ENCODE data around the gene RSRC1.
"Not testable (repeated sequence)": the region's sequence is repeated elsewhere in the genome, so short reads cannot be mapped to it uniquely, and the experiment has no call there.

RSRC1 gene

GRCh38 chr3:158329696-158330441, 220.0 kb downstream of the RSRC1 start:
- not testable (repeated sequence) for H3K4me3 ChIP-seq (ENCODE audit: low read length); H3K4me1 ChIP-seq (ENCODE audit: control insufficient read depth, insufficient read depth, low read length); H3K9ac ChIP-seq (ENCODE audit: low read length); H3K36me3 ChIP-seq (ENCODE audit: control insufficient read depth, insufficient read depth, low read length); H3K27ac ChIP-seq (ENCODE audit: low read depth, low read length); H3K27me3 ChIP-seq (ENCODE audit: control insufficient read depth, insufficient read depth, low read length)

GRCh38 chr3:158330870-158331269, 221.0 kb downstream of the RSRC1 start:
- Histone ChIP-seq H3K9ac (ENCODE audit: low read length) (no peak overlapping the region), H3K27ac (ENCODE audit: low read depth, low read length) (no peak overlapping the region), H3K4me1 (ENCODE audit: control insufficient read depth, insufficient read depth, low read length) (no peaks in the 10 kb centered on the region), H3K27me3 (ENCODE audit: control insufficient read depth, insufficient read depth, low read length) (no peaks in the 10 kb centered on the region), H3K36me3 (ENCODE audit: control insufficient read depth, insufficient read depth, low read length) (no peaks in the 10 kb centered on the region), H3K4me3 (ENCODE audit: low read length) (no peak overlapping the region)

GRCh38 chr3:158333736-158334135, 223.8 kb downstream of the RSRC1 start:
- H3K9ac ChIP-seq (ENCODE audit: low read length) = no peak overlapping the region
- H3K4me3 ChIP-seq (ENCODE audit: low read length) = no peak overlapping the region
- H3K27ac ChIP-seq (ENCODE audit: low read depth, low read length) = no peak overlapping the region
- no peaks in the 10 kb centered on the region for H3K27me3 ChIP-seq (ENCODE audit: control insufficient read depth, insufficient read depth, low read length)
- no peaks in the 10 kb centered on the region for H3K36me3 ChIP-seq (ENCODE audit: control insufficient read depth, insufficient read depth, low read length)
- no peaks in the 10 kb centered on the region for H3K4me1 ChIP-seq (ENCODE audit: control insufficient read depth, insufficient read depth, low read length)

- H3K9ac ChIP-seq (ENCODE audit: low read length) = no peak overlapping the region
- no peak overlapping the region for H3K27ac ChIP-seq (ENCODE audit: low read depth, low read length)
- H3K36me3 ChIP-seq (ENCODE audit: control insufficient read depth, insufficient read depth, low read length) = no peaks in the 10 kb centered on the region
- H3K4me1 ChIP-seq (ENCODE audit: control insufficient read depth, insufficient read depth, low read length) = no peaks in the 10 kb centered on the region
- no peak overlapping the region for H3K4me3 ChIP-seq (ENCODE audit: low read length)
- no peaks in the 10 kb centered on the region for H3K27me3 ChIP-seq (ENCODE audit: control insufficient read depth, insufficient read depth, low read length)
Observed at GRCh38 chr3:158337110-158337509, 227.2 kb downstream of the RSRC1 start.

DNA sequence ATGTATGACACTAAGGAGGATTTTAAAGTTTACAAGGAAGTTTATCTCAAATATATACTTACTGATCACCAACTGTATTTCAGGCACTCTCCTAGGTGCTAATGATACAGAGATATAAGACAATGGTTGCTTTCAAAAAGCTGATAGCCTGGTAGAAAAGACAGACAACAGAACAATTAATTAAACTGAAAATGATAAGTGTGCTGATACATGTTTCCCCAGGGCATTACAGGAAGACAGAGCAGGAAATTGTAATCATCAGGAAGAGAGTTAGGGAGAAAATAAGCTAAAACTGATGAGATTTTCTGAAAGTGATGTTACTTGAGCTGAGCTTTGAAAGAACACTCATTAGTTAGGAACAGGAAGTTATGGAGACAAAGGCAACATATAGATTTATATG, 229.7 kb downstream of the RSRC1 start:
- H3K4me3 ChIP-seq (ENCODE audit: low read length) = no peak overlapping the region
- no peaks in the 10 kb centered on the region for H3K4me1 ChIP-seq (ENCODE audit: control insufficient read depth, insufficient read depth, low read length)
- no peak overlapping the region for H3K27ac ChIP-seq (ENCODE audit: low read depth, low read length)
- no peaks in the 10 kb centered on the region for H3K36me3 ChIP-seq (ENCODE audit: control insufficient read depth, insufficient read depth, low read length)
- H3K9ac ChIP-seq (ENCODE audit: low read length) = no peak overlapping the region
- H3K27me3 ChIP-seq (ENCODE audit: control insufficient read depth, insufficient read depth, low read length) = no peaks in the 10 kb centered on the region

DNA sequence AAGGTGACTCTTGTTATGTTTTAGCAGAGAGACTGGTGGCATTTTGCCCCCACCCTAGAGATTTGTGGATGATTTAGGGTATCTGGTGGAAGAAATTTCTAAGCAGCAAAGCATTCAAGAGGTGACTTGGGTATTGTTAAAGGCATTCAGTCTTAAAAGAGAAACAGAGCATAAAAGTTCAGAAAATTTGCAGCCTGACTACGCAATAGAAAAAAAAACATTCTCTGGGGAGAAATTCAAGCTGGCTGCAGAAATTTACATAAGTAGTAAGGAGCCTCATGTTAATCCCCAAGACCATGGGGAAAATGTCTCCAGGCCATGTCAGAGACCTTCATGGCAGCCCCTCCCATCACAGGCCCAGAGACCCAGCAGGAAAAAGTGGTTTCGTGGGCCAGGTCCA, 231.1 kb downstream of the RSRC1 start:
- H3K4me1 ChIP-seq (ENCODE audit: control insufficient read depth, insufficient read depth, low read length); H3K36me3 ChIP-seq (ENCODE audit: control insufficient read depth, insufficient read depth, low read length); H3K4me3 ChIP-seq (ENCODE audit: low read length); H3K27me3 ChIP-seq (ENCODE audit: control insufficient read depth, insufficient read depth, low read length); H3K9ac ChIP-seq (ENCODE audit: low read length); H3K27ac ChIP-seq (ENCODE audit: low read depth, low read length): not testable (repeated sequence)

- H3K4me3 ChIP-seq (ENCODE audit: low read length) = no peak overlapping the region
- no peaks in the 10 kb centered on the region for H3K27me3 ChIP-seq (ENCODE audit: control insufficient read depth, insufficient read depth, low read length)
- H3K9ac ChIP-seq (ENCODE audit: low read length) = no peak overlapping the region
- H3K4me1 ChIP-seq (ENCODE audit: control insufficient read depth, insufficient read depth, low read length) = no peaks in the 10 kb centered on the region
- no peaks in the 10 kb centered on the region for H3K36me3 ChIP-seq (ENCODE audit: control insufficient read depth, insufficient read depth, low read length)
- no peak overlapping the region for H3K27ac ChIP-seq (ENCODE audit: low read depth, low read length)
Observed at GRCh38 chr3:158347966-158348365, 238.1 kb downstream of the RSRC1 start.

GRCh38 chr3:158350971-158351370, 241.1 kb downstream of the RSRC1 start:
- Histone ChIP-seq H3K36me3 (ENCODE audit: control insufficient read depth, insufficient read depth, low read length) (no peaks in the 10 kb centered on the region), H3K4me1 (ENCODE audit: control insufficient read depth, insufficient read depth, low read length) (no peaks in the 10 kb centered on the region), H3K27me3 (ENCODE audit: control insufficient read depth, insufficient read depth, low read length) (no peaks in the 10 kb centered on the region), H3K27ac (ENCODE audit: low read depth, low read length) (no peak overlapping the region), H3K4me3 (ENCODE audit: low read length) (no peak overlapping the region), H3K9ac (ENCODE audit: low read length) (no peak overlapping the region)

GRCh38 chr3:158352551-158352950, 242.7 kb downstream of the RSRC1 start:
- H3K4me1 ChIP-seq (ENCODE audit: control insufficient read depth, insufficient read depth, low read length) = no peaks in the 10 kb centered on the region
- H3K4me3 ChIP-seq (ENCODE audit: low read length) = no peak overlapping the region
- H3K27me3 ChIP-seq (ENCODE audit: control insufficient read depth, insufficient read depth, low read length) = no peaks in the 10 kb centered on the region
- H3K36me3 ChIP-seq (ENCODE audit: control insufficient read depth, insufficient read depth, low read length) = no peaks in the 10 kb centered on the region
- H3K9ac ChIP-seq (ENCODE audit: low read length) = no peak overlapping the region
- no peak overlapping the region for H3K27ac ChIP-seq (ENCODE audit: low read depth, low read length)

DNA sequence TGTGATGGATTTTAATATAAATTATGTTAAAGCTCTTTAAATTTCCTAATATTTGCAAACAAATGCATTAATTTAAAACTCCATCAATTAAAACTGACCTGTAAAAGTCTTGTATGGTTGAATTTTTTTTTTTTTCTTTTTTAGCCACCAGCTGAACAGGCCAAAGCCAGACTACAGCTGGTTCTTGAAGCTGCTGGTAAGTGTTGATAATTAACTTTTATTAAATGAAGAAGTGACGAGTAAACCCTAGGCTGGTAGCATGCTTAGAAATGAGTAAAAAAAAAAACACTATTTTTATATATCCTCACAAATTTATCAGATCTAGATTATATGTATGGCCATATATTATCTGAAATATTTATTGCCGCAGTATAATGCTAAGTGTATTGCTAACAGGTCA, 244.8 kb downstream of the RSRC1 start:
- Histone ChIP-seq H3K36me3 (ENCODE audit: control insufficient read depth, insufficient read depth, low read length) (no peaks in the 10 kb centered on the region), H3K4me1 (ENCODE audit: control insufficient read depth, insufficient read depth, low read length) (no peaks in the 10 kb centered on the region), H3K4me3 (ENCODE audit: low read length) (no peak overlapping the region), H3K27me3 (ENCODE audit: control insufficient read depth, insufficient read depth, low read length) (no peaks in the 10 kb centered on the region), H3K27ac (ENCODE audit: low read depth, low read length) (no peak overlapping the region), H3K9ac (ENCODE audit: low read length) (no peak overlapping the region)

DNA sequence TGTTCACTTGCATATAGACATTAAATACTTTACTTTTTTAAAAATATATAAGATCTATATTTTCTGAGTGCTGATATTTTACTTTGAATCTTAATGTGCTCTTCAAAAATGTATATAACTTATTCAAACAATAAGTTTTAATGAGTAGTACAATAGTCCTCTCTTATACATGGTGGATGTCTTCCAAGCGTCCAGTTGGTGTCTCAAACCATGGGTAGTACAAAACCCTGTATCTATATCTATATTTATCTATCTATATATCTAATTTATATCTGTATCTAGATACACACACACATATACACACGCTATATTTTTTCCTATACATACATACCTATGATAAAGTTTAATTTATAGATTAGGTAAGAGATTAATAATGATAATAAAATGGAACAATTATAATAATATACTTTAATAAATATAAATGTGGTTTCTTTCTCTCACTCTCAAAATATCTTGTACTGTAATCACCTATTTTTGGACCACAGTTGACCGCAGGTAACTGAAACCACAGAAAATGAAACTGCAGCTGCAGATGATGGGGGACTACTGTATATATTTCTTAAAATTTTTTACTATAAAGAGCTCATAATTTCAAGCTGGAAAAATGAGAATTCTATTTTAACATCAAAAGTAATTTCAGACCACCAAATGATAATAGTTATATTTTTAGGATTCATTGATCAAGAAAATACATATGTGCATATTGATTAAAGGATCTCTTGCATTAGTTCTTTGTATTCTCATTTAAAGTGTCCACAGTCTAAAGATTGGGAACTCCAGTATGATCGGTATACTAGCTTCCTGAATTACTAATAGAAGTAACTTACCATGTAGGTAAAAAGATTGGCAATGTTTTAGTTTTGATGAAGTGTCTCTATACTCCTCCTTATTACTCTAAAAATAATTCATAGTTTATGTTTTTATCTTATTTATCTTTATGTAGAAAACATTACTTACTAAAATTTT, 246.0 kb downstream of the RSRC1 start:
- Histone ChIP-seq H3K36me3 (ENCODE audit: control insufficient read depth, insufficient read depth, low read length) (no peaks in the 10 kb centered on the region), H3K27me3 (ENCODE audit: control insufficient read depth, insufficient read depth, low read length) (no peaks in the 10 kb centered on the region), H3K27ac (ENCODE audit: low read depth, low read length) (no peak overlapping the region), H3K4me1 (ENCODE audit: control insufficient read depth, insufficient read depth, low read length) (no peaks in the 10 kb centered on the region), H3K4me3 (ENCODE audit: low read length) (no peak overlapping the region), H3K9ac (ENCODE audit: low read length) (no peak overlapping the region)

- H3K9ac ChIP-seq (ENCODE audit: low read length) = no peak overlapping the region
- H3K4me3 ChIP-seq (ENCODE audit: low read length) = no peak overlapping the region
- H3K27ac ChIP-seq (ENCODE audit: low read depth, low read length) = no peak overlapping the region
- no peaks in the 10 kb centered on the region for H3K4me1 ChIP-seq (ENCODE audit: control insufficient read depth, insufficient read depth, low read length)
- H3K27me3 ChIP-seq (ENCODE audit: control insufficient read depth, insufficient read depth, low read length) = no peaks in the 10 kb centered on the region
- no peaks in the 10 kb centered on the region for H3K36me3 ChIP-seq (ENCODE audit: control insufficient read depth, insufficient read depth, low read length)
Observed at GRCh38 chr3:158359339-158359738, 249.4 kb downstream of the RSRC1 start.
